ENCODE results near the gene INVS.

INVS gene

GRCh38 chr9:100167915-100168654 is 69.0 kb downstream of the INVS start:
- H3K4me3 ChIP-seq (ENCODE audit: low read depth, low read length) = no peak overlapping the region
- in situ Hi-C loops (cut with HindIII; ENCODE audit: low sequenced_read_pairs) = no loop called here
- TF ChIP-seq, protein P1, sequence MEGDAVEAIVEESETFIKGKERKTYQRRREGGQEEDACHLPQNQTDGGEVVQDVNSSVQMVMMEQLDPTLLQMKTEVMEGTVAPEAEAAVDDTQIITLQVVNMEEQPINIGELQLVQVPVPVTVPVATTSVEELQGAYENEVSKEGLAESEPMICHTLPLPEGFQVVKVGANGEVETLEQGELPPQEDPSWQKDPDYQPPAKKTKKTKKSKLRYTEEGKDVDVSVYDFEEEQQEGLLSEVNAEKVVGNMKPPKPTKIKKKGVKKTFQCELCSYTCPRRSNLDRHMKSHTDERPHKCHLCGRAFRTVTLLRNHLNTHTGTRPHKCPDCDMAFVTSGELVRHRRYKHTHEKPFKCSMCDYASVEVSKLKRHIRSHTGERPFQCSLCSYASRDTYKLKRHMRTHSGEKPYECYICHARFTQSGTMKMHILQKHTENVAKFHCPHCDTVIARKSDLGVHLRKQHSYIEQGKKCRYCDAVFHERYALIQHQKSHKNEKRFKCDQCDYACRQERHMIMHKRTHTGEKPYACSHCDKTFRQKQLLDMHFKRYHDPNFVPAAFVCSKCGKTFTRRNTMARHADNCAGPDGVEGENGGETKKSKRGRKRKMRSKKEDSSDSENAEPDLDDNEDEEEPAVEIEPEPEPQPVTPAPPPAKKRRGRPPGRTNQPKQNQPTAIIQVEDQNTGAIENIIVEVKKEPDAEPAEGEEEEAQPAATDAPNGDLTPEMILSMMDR (IDR thresholded peaks at IDR 0.05; ENCODE audit: low read depth, low read length) = peak; percentile 35
- DNase-seq (ENCODE audit: low read depth, low spot score) = peak; percentile 30

DNA sequence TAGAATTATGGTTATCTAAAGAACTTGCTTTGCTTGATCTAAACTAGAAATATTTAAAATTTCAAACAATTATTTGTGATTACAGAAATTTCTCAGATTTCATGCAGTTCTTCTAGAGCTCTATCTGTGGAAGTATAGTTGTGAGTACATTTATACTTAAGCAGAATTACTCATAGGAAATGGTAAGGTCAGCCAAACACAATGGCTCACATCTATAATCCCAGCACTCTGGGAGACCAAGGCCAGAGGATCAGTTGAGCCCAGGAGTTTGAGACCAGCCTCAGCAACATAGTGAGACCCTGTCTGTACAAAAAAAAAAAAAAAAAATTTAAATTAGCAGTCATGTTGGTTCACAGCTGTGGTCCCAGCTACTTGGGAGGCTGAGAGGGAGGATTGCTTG is 71.0 kb downstream of the INVS start:
- peak; percentile 46 for DNase-seq (ENCODE audit: low read depth, low spot score)
- H3K4me3 ChIP-seq (ENCODE audit: low read depth, low read length) = no peak overlapping the region
- TF ChIP-seq, protein P1 (IDR thresholded peaks at IDR 0.05; ENCODE audit: low read depth, low read length) = no peak
- in situ Hi-C loops (cut with HindIII; ENCODE audit: low sequenced_read_pairs) = no loop called here

DNA sequence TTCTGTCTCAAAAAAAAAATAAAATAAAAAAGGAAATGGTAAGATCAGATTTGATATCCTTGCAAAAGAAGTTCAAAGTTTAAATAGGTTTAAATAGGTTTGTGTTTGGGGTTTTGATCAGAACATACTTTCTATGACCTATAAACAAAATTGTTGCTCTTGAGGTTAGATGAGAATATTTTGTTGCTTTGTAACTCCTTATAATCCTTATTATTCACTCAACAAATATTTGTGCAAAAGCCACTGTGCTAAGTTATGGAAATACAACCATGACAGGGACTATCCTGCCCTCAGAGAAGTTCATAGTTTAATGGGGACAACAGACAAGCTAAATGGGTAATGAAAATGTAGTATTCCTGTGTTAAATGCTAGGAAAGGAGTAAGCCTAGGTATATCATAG is 71.5 kb downstream of the INVS start:
- in situ Hi-C loops (cut with HindIII; ENCODE audit: low sequenced_read_pairs) = no loop called here
- H3K4me3 ChIP-seq (ENCODE audit: low read depth, low read length) = no peak overlapping the region
- DNase-seq (ENCODE audit: low read depth, low spot score) = peak; percentile 15
- TF ChIP-seq, protein P1 (IDR thresholded peaks at IDR 0.05; ENCODE audit: low read depth, low read length) = no peak

DNA sequence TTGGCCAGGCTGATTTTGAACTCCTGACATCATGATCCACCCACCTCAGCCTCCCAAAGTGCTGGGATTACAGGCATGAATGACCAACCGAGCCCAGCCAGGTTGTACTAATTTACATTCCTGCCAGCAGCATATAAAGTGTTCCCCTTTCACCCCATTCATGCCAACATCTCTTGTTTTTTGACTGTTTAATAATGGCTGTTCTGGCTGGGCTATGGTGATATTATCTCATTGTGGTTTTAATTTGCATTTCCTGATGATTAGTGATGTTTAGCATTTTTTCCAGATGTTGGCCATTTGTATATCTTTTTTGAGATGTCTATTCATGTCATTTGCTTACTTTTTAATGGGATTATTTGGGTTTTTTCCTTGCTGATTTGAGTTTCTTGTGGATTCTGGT is 87.3 kb downstream of the INVS start:
- H3K4me3 ChIP-seq (ENCODE audit: low read depth, low read length) = no peak overlapping the region
- in situ Hi-C loops (cut with HindIII; ENCODE audit: low sequenced_read_pairs) = no loop called here
- DNase-seq (ENCODE audit: low read depth, low spot score) = no peak
- TF ChIP-seq, protein P1 (IDR thresholded peaks at IDR 0.05; ENCODE audit: low read depth, low read length) = no peak

- DNase-seq (ENCODE audit: low read depth, low spot score) = no peak
- in situ Hi-C loops (cut with HindIII; ENCODE audit: low sequenced_read_pairs) = no loop called here
These were observed 91.3 kb downstream of the INVS start for GRCh38 chr9:100190339-100190738.

DNA sequence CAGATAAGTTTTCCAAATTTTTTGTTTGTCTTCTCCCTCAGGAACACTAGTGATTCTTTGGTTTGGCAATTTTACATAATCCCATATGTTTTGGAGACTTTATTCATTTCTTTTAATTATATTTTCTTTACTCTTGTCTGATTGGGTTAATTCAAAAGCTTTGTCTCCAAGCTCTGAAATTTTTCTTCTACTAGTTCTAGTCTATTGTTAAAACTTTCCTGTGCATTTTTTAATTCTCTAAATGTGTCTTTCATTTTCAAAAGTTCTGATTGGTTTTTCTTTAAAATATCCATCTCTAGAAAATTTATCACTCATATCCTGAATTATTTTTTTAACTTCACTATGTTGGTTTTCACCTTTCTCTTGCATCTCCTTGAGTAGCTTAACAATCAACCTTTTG is 92.2 kb downstream of the INVS start:
- no peak overlapping the region for H3K4me3 ChIP-seq (ENCODE audit: low read depth, low read length)
- DNase-seq (ENCODE audit: low read depth, low spot score) = no peak
- TF ChIP-seq, protein P1 (IDR thresholded peaks at IDR 0.05; ENCODE audit: low read depth, low read length) = no peak
- in situ Hi-C loops (cut with HindIII; ENCODE audit: low sequenced_read_pairs) = no loop called here

More at GRCh38 chr9:100190339-100190738, 91.3 kb downstream of the INVS start:
- TF ChIP-seq, protein P1 (IDR thresholded peaks at IDR 0.05; ENCODE audit: low read depth, low read length) = no peak
- no peak overlapping the region for H3K4me3 ChIP-seq (ENCODE audit: low read depth, low read length)

All from astrocyte of the spinal cord (primary cell).